PC-3 (cell line): ENCODE data around the gene GPX3. TPM values are rescaled to one million over a fixed set of nuclear protein-coding genes. Genes with fewer than 3 reads are reported as not detected.

Experiments
- ATAC-seq: fragments of 200-7000 bp; cut with Tn5 transposase; 2 replicates; pipeline ENCODE4 v1.9.1; 2020; ENCODE audit warnings: mild to moderate bottlenecking, moderate library complexity
- BruUV-seq: library from RNA; stranded (reverse); fragments of 400-500 nt; replicated peaks from 2 replicates; lab custom pipeline; 2021; lab: Mats Ljungman, UMichigan
- CTCF ChIA-PET: fragments of 300-600 bp; sonication (Branson Sonifier 250); formaldehyde crosslinking; loops from one replicate; lab custom pipeline; 2022; ENCODE audit warnings: antibody characterized with exemption; lab: Charles Lee
- POLR2A ChIA-PET: fragments of 300-600 bp; sonication (Branson Sonifier 250); formaldehyde crosslinking; loops from one replicate; lab custom pipeline; 2022; ENCODE audit warnings: antibody characterized with exemption; ENCODE audit not compliant: unreplicated experiment; lab: Charles Lee
- DNase-seq: peaks from one replicate; pipeline ENCODE4 v3.0.0-alpha.2; 2015
- H2AFZ ChIP-seq: fragments of 300-600 bp; sonication (generic); 2 replicates; pipeline ENCODE4 v1.6.0; 2016; ENCODE audit warnings: antibody characterized with exemption, low read length
- H3F3A ChIP-seq: fragments of 300-600 bp; sonication (generic); one replicate; pipeline ENCODE4 v1.6.0; 2017; ENCODE audit warnings: antibody characterized with exemption, low read length, control low read depth, mild to moderate bottlenecking; ENCODE audit not compliant: unreplicated experiment
- H3K27ac ChIP-seq: fragments of 300-600 bp; sonication (generic); 2 replicates; pipeline ENCODE4 v1.5.1; 2016; ENCODE audit warnings: mild to moderate bottlenecking, low read length
- H3K27me3 ChIP-seq: fragments of 300-600 bp; sonication (generic); 2 replicates; pipeline ENCODE4 v1.6.1; 2016; ENCODE audit warnings: low read length, mixed read lengths
- H3K36me3 ChIP-seq: fragments of 300-600 bp; sonication (generic); 2 replicates; pipeline ENCODE4 v1.6.1; 2016; ENCODE audit warnings: low read depth, mixed run types, low read length, mixed read lengths
- H3K4me1 ChIP-seq: fragments of 300-600 bp; sonication (generic); 2 replicates; pipeline ENCODE4 v1.5.1; 2016; ENCODE audit warnings: low read length; ENCODE audit not compliant: insufficient read depth
- H3K4me2 ChIP-seq: fragments of 300-600 bp; sonication (generic); 2 replicates; pipeline ENCODE4 v1.6.0; 2016; ENCODE audit warnings: low read length
- H3K4me3 ChIP-seq: fragments of 300-600 bp; sonication (generic); 2 replicates; pipeline ENCODE4 v1.5.1; 2016; ENCODE audit warnings: mild to moderate bottlenecking, low read length, mixed read lengths
- H3K79me2 ChIP-seq: fragments of 300-600 bp; sonication (generic); 2 replicates; pipeline ENCODE4 v1.6.1; 2017; ENCODE audit warnings: low read length, mixed read lengths
- H3K9ac ChIP-seq: fragments of 300-600 bp; sonication (generic); 2 replicates; pipeline ENCODE4 v1.6.0; 2016; ENCODE audit warnings: mild to moderate bottlenecking, low read length
- H3K9me2 ChIP-seq: fragments of 300-600 bp; sonication (generic); replicated peaks from 2 replicates; pipeline ENCODE4 v1.6.1; 2016; ENCODE audit warnings: mixed run types, low read length, mixed read lengths
- H3K9me3 ChIP-seq: fragments of 300-600 bp; sonication (generic); 2 replicates; pipeline ENCODE4 v1.6.1; 2016; ENCODE audit warnings: low read length, mixed read lengths
- H4K20me1 ChIP-seq: fragments of 300-600 bp; sonication (generic); 2 replicates; pipeline ENCODE4 v1.6.1; 2016; ENCODE audit warnings: low read length, mixed read lengths
- CTCF ChIP-seq: fragments of 300-600 bp; sonication (generic); conservative IDR thresholded peaks from 2 replicates; pipeline ENCODE4 v1.5.1; 2017; ENCODE audit warnings: antibody characterized with exemption, low read depth, mild to moderate bottlenecking, low read length
- EZH2 ChIP-seq: fragments of 300-600 bp; sonication (generic); IDR thresholded peaks from one replicate; pipeline ENCODE4 v1.6.1; 2017; ENCODE audit warnings: antibody characterized with exemption, mild to moderate bottlenecking, low read length; ENCODE audit not compliant: unreplicated experiment
- EZH2phosphoT487 ChIP-seq: fragments of 300-600 bp; sonication (generic); IDR thresholded peaks from 2 replicates; pipeline ENCODE4 v1.6.1; 2018; ENCODE audit warnings: mild to moderate bottlenecking, antibody characterized with exemption, low read length, borderline replicate concordance
- intact Hi-C: fragments of 100-400 bp; cut with micrococcal nuclease; formaldehyde crosslinking; loops from 2 replicates; pipeline ENCODE4 v1.9.0; 2023
- total RNA-seq: library from RNA; depleted of rRNA; stranded (reverse); fragments of >200 nt; gene quantifications from 2 replicates; pipeline ENCODE4 v1.2.3, GENCODE V29; 2014

The GPX3 gene
- total RNA-seq, 1 experiment from 2014 or later: not detected

- intact Hi-C loops: no loop called here
- Histone ChIP-seq H3K27me3 (no peaks in the 10 kb centered on the region), H3K36me3 (no peaks in the 10 kb centered on the region), H3K4me3 (no peak overlapping the region), H3K9ac (no peak overlapping the region), H4K20me1 (no peaks in the 10 kb centered on the region), H3K4me1 (peaks cover 10% of the 10 kb centered on the region), H3K9me3 (no peaks in the 10 kb centered on the region), H3K9me2 (no peaks in the 10 kb centered on the region), H3K27ac (no peak overlapping the region), H3K79me2 (no peaks in the 10 kb centered on the region), H3K4me2 (no peak overlapping the region), H2AFZ (no peak overlapping the region), H3F3A (no peaks in the 10 kb centered on the region)
- no peak for DNase-seq
- TF ChIP-seq CTCF (no peak), EZH2phosphoT487 (no peak), EZH2 (no peak)
- BruUV-seq: no TSS peak
- ATAC-seq: no peak
- ChIA-PET CTCF (no interaction called here), POLR2A (no interaction called here)
Measured at GRCh38 chr5:151015974-151016587, 4.3 kb upstream of the GPX3 start.

- Histone ChIP-seq H3K36me3 (no peaks in the 10 kb centered on the region), H2AFZ (no peak overlapping the region), H4K20me1 (no peaks in the 10 kb centered on the region), H3K9me2 (no peaks in the 10 kb centered on the region), H3K9me3 (no peaks in the 10 kb centered on the region), H3K27me3 (no peaks in the 10 kb centered on the region), H3F3A (no peaks in the 10 kb centered on the region), H3K4me2 (no peak overlapping the region), H3K4me3 (no peak overlapping the region), H3K79me2 (no peaks in the 10 kb centered on the region), H3K9ac (no peak overlapping the region), H3K27ac (no peak overlapping the region), H3K4me1 (peaks cover 10% of the 10 kb centered on the region)
- no peak for TF ChIP-seq CTCF
- TF ChIP-seq EZH2: no peak
- TF ChIP-seq EZH2phosphoT487: no peak
- no TSS peak for BruUV-seq
- ChIA-PET CTCF (no interaction called here), POLR2A (no interaction called here)
- intact Hi-C loops: no loop called here
- DNase-seq (no peak), ATAC-seq (no peak)
Measured at GRCh38 chr5:151016700-151017099, 3.7 kb upstream of the GPX3 start.

DNA sequence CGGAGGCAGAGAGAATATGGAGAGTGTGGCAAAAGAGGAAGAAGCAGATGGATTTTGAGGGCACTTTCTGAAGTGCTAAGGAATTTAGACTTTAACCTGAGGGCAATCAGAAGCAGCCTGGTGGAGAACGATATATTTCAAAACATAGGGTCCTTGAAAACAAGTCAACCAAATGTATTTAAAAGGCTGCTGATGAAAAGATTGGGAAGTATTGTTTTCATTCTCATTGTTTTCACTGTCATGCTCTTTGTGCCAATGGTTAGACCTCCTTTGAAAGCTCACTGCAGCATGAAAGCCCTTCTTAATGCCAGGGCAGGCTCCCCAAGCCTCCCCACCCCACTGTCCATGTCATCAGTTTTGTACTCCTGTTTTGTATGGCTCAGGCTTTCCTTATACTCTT lies 2.5 kb upstream of the GPX3 start:
- Histone ChIP-seq H3K4me3 (no peak overlapping the region), H3K9ac (no peak overlapping the region), H3K4me1 (peaks cover 20% of the 10 kb centered on the region), H3K9me3 (no peaks in the 10 kb centered on the region), H3K27me3 (no peaks in the 10 kb centered on the region), H3K36me3 (no peaks in the 10 kb centered on the region), H3K79me2 (no peaks in the 10 kb centered on the region), H4K20me1 (no peaks in the 10 kb centered on the region), H2AFZ (no peak overlapping the region), H3K27ac (no peak overlapping the region), H3K4me2 (no peak overlapping the region), H3K9me2 (no peaks in the 10 kb centered on the region), H3F3A (no peaks in the 10 kb centered on the region)
- DNase-seq: no peak
- TF ChIP-seq EZH2phosphoT487 (no peak), EZH2 (no peak), CTCF (no peak)
- intact Hi-C loops: no loop called here
- POLR2A ChIA-PET: no interaction called here
- CTCF ChIA-PET: no interaction called here
- ATAC-seq: no peak
- BruUV-seq: no TSS peak
